Adipose tissue (tissue), 3 donors: ENCODE measurements around the gene TBPL1. TPM values are rescaled to one million over a fixed set of nuclear protein-coding genes. Genes with fewer than 3 reads are reported as not detected.
A peak's percentile ranks its signal among the peaks of the same experiment; 100 is the strongest.
"Not testable (repeated sequence)": the region's sequence is repeated elsewhere in the genome, so short reads cannot be mapped to it uniquely, and the experiment has no call there.

Experiments
- H3K27ac ChIP-seq: one replicate; pipeline ENCODE4 v1.5.1; 2013; ENCODE audit warnings: low read depth, low read length
- WGBS, 3 donors: extraction: QIAGEN DNeasy Blood & Tissue Kit; methylation state at CpG; one replicate each; pipeline ENCODE4 v1.1.7; 2013; 5-methylcytosine and 5-hydroxymethylcytosine counted together
- polyA plus RNA-seq, 3 donors: library from polyadenylated mRNA; stranded (reverse); fragments of 200-250 nt; gene quantifications; one replicate each; pipeline ENCODE4 v1.2.3, GENCODE V29; 2013
- donor health status: healthy with polysubstance abuse.
- donor health status: Bipolar disorder and iron deficiency.
- donor health status: healthy.

The TBPL1 gene
- polyA plus RNA-seq, result 10 to 100 TPM; 13.4 to 30.8 (median 18.5) TPM

DNA sequence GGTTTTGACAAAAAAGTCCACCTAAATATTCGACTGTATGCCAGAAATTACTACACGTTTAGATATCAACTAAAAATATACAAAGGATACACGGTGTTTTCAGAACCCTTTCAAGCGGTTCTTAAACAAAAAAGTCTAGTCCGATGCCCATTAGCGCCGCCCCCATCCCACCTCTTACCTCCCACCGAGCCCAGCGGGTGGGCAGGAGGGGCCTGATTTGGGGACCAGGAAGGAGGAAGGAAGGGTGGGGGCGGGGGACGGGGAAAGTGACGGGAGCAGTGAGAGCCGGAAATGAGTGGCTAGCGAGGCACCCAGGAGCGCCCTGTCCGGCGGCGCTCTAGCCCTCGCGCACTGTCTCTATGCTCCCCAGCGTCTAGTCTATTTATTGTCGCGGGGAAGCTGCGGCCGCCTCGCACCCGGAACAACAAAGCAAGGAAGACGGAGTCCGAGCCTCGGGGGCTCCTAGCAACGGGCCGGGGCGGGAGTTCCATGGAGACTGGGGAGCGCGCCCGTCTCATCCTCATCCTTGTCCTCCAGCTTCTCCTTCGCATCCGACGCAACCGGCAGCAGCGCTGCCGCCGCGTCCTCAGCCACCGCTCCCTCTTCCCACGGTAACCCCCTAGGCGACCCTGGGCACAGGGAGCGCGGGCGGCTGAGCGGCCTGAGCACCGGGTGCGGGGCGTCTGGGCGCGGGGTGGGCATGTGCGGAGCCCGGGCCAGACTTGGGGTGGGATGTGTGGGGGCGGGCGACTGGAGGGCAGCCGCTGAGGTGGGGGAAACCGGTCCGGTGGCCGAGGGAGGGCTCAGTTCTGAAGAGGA is at the start of gene TBPL1:
Gene TBPL1, plus strand, starts transcription at position 410 of the 819 bp plus-strand sequence. CDS start 26,902 bp downstream, outside the sequence.
- WGBS, 3 donors, result 0 to 1% (median 0%) methylated on average over 64 of the region's 64 CpGs
- H3K27ac ChIP-seq, result peak within 1 kb of the TSS; percentile 68

DNA sequence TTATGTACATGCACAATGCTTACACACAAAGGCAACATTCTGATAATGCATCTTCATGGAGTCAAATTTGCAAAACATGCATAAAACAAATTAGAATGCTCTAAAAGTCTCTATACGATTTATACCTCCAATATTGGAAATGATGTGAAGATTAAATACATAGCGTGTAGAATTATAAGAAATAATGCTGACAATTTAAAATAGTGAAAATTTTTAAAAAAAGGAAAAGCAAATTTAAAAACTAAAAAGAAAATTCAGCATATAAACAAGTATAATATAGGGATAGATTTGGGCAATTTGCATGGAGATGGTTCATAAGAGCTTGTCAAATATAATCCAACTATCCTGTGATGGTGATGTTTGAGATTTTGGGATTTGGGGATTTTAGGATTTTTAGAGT is 49.2 kb upstream of the TBPL1 start:
- WGBS, 3 donors, result 89 to 96% (median 93%) methylated on average over 2 of the region's 2 CpGs
- H3K27ac ChIP-seq, result no peak overlapping the region

DNA sequence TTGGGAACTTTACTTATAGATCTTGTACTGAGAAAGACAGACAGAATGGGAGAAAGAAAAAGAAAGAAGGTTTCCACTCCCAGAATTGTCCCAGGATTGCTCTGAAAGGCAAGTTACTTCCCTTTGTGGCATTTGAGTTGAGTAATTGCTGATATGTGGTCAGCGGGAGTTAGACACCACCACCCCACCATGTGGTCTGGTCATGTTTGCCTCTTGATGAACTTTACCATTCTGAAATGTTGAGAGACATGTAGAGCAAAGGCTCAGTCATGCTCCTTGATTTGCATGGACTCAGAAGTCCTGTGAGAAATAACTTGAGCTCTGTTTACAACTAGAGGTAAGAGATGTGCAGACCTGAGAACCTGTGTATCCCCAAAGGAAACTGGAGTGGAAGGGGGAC is 47.0 kb upstream of the TBPL1 start:
- 29 to 60% (median 41%) methylated on average over 1 of the region's 1 CpG for WGBS, 3 donors
- no peak overlapping the region for H3K27ac ChIP-seq

DNA sequence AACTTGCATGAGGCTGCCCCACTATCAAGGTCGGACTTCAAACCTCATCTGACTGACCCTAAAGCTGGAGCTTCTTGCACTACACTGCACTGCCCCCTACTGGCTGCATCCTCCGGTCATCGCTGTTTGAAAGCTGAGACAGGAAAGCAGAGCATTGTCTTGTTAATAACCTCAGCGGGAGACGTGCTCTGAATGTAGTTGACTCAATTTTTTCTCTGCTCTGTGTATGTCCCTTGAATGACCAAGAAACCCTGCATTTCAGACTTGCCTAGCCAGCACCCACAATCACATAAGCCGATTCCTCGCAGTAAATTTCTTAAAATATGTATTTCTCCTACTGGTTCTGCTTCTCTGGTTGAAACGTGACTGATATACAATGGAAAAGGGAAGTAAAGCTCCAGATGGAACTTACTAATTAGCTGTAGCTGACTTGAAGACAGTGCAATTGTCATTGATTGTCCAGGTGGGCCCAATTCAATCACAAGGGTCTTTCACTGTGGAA is 36.3 kb upstream of the TBPL1 start:
- 9 to 14% (median 11%) methylated on average over 8 of the region's 8 CpGs for WGBS, 3 donors
- no peak overlapping the region for H3K27ac ChIP-seq

DNA sequence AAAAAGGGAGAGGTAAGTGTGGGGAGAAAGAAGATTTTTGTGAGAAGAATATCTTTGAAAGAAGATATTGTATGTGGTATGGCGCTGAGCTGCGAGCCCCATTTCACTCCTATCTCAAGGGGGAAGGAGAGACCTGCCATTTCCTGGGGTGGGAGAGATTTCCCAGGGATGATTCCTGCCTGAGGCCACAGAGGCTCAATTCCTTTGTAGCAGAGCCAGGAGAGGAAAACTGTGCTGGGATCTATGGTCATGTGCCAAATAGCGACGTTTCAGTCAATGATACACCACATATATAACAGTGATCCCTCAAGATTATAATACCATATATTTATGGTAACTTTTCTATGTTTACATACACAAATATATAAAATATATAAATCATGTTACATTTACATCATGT is 35.2 kb upstream of the TBPL1 start:
- 81 to 84% (median 82%) methylated on average over 4 of the region's 4 CpGs for WGBS, 3 donors
- no peak overlapping the region for H3K27ac ChIP-seq

DNA sequence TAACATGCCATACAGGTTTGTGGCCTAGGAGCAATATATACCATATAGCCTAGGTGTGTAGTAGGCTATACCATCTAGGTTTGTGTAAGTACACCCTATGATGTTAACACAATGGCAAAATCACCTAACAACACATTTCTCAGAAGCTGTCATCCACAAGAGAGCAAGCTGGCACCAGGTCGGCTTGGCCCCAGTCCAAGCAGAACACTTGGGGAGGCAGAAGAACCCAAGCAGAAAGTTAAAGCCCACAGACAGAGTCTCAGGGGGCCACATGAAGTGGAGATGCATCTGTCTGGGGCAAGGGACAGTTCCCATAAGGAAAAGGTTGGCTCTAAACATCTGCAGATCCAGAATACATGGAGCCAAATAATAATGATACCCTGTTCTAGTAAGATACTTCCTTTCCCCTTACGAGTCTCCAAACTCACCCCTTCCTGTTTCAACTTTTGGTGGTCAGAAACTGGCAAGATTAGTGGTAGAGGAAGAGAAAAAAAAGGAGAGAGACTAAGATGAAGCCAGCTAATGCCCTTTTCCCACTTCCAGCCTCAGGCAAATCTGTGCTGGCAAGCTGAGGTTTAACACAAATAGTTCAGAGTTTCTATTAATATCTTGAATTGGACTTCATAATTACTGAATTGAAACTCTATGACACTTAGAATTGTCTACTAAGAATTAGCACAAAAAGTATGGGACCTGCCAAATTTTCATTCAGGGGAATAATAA is 34.7 kb upstream of the TBPL1 start:
- no peak overlapping the region for H3K27ac ChIP-seq
- WGBS, 3 donors, result 46 to 59% (median 49%) methylated on average over 2 of the region's 2 CpGs

DNA sequence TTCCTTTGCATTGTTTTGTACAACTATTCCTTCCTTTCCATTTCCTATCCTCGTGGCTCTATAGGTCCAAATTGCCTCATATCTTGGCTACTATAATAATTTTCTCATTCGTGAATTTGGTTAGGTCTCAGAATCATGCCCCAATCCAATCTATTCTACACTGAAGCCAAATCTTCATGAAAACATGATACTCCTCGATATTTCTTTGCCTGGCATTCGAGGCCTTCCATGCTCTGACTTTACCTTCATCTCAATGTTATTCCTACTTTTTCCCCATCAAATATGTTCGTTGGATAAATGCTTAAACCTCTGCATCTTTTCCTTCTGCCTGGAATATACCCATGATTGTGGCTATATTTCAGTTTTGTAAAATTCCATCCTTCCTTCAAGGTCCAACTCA is 33.7 kb upstream of the TBPL1 start:
- H3K27ac ChIP-seq, result no peak overlapping the region
- WGBS, 3 donors, result 71 to 83% (median 81%) methylated on average over 5 of the region's 5 CpGs

DNA sequence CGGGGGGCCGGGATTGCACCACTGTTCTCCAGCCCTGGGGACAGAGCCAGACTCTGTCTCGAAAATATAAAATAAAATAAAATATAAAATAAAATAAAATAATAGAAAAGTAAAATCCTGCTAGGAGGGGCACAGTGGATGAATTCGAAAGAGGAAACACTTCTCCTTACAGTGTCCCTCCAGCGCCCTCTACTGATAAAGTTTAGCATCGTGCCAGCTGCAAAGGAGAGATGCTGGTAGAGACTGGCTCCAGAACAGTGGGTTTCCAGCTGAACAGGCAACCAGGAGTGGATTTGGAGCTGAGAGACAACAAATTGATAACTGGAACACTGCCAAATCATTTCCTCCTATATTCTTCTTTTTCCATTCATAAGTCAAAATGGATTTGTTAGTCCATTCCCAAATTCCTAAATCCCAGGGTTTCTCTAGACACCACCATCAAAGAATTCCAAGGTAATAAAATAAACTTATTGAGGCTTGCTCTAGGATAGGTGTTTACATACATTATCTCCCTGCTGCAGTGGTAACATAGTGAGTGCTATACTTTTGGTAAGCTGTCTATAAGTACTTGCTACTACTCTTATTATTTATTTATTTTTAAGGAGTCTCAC is 31.7 kb upstream of the TBPL1 start:
- 16 to 28% (median 20%) methylated on average over 6 of the region's 6 CpGs for WGBS, 3 donors
- H3K27ac ChIP-seq, result no peak overlapping the region

DNA sequence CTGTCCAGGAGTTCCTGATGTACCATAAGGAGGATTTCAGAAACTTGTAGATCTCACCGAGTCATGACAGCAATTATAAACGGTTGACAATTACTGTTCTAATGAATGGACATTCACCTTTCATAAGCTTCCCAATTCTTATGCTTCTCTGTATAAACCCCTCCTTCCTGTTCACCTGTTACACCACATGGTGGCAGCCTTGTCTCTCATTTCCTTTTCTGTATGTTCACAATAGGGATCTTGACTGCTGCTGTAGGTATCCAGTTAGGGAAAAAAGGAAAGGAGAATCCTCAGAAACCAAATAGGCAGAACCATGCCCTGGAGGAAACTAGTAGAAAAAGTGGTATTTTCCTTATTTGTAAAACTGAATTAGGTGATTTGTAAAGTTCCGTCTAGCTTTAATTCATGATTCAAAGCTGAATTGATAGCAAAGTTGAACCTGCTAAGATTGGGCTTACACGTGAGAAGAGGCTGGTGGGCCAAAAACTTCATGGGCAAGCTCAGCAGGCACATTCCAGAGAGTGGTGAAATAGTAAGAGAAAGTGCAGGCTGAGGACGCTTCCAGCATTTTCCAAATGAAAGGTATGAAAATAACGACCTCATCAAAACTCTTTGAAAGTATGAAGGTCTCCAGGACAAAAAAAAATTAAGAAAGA is 29.0 kb upstream of the TBPL1 start:
- WGBS, 3 donors, result 19 to 27% (median 24%) methylated on average over 6 of the region's 6 CpGs
- no peak overlapping the region for H3K27ac ChIP-seq

DNA sequence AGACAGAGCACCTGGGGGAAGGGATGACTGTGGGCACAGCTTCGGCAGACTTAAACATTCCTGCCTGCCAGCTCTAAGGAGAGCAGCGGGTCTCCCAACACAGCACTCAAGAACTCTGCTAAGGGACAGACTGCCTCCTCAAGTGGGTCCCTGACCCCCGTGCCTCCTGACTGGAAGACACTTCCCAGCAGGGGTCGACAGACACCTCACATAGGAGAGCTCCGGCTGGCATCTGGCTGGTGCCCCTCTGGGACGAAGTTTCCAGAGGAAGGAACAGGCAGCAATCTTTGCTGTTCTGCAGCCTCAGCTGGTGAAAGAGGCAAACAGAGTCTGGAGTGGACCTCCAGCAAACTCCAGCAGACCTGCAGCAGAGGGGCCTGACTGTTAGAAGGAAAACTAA is 21.8 kb upstream of the TBPL1 start:
- H3K27ac ChIP-seq, result not testable (repeated sequence)
- WGBS, 3 donors, result 72 to 77% (median 76%) methylated on average over 6 of the region's 6 CpGs

DNA sequence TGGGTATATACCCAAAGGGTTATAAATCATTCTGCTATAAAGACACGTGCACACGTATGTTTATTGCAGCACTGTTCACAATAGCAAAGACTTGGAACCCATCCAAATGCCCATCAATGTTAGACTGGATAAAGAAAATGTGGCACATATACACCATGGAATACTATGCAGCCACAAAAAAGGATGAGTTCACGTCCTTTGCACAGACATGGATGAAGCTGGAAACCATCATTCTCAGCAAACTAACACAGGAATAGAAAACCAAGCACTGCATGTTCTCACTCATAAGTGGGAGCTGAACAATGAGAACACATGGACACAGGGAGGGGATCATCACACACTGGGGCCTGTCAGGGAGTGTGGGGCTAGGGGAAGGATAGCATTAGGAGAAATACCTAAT is 16.7 kb upstream of the TBPL1 start:
- H3K27ac ChIP-seq, result not testable (repeated sequence)
- 87 to 91% (median 91%) methylated on average over 3 of the region's 3 CpGs for WGBS, 3 donors

DNA sequence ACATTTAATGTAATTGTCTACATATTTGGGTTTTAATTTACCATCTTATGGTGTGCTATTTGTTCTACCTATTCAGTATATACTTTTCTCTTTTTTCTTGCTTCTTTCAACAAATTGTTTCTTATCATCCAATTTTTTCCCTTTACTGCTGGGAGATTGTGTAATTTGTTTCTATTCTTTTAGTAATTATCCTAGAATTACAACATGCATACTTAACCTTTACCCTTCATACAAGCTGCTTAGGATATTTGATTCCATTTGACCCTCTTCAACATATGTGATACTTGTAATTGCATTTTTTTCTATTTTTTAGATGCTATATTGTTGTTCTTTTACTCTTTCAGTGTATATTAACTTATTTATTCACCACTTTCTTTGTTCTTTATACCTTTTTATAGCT is 15.1 kb upstream of the TBPL1 start:
- H3K27ac ChIP-seq, result no peak overlapping the region

DNA sequence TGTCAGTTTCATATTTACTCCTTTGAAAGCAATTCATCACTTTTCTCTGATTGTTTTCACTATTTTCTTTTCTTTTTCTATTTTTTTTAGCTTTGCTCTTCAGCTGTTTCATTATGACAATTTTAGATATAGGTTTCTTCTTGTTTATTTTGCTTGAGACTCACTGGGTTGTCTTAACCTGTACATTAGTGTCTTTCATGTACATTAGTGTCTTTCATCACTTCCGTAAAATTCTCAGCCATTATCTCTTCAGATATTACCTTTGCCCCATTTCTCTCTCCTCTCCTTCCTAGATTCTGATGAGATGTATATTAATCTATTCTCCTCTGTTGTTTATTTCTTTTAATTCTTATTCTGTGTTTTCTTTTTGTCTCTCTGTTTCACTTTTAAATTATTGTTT is 14.5 kb upstream of the TBPL1 start:
- no peak overlapping the region for H3K27ac ChIP-seq
- 89 to 100% (median 94%) methylated on average over 1 of the region's 1 CpG for WGBS, 3 donors

DNA sequence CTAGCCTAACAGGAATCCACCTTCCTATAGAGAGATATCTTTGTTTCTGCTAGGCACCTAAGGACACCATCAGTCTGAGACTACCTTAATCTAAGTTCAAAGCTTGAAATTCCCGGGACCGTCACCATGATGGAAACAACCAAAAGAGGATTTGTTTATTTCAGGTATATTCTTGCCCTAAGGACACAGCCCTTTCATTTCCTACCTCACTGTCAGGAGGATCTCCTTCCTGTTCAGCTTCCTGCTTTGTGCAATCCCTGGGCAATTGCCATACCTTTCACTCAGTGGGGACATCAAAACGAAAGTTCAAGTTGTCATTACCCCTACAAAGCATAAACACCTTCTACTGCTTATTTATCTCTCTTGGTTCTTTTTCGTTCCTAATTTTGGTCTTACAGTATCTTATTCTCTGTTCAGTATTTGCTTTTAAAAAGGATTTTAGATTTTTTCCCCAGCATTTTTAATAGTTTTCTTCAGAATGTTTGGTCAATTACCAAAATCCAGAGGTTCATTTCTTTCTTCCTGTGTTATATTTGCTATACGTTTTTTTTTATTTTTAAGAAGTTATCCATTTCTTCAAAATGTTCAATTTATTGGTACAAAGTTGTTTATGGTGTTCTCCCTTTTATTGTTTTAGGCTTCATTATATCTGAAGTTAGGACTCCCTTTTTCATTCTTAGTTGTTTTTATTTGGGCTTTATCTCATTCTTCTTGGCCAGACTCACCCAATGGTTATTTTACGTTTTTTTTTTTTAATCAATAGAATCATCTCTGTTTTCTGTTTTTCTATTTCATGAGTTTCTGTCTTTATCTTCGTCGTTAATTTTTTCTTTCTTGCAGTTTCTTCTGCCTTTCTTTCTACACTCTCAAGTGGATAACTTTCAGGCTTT is 13.0 kb upstream of the TBPL1 start:
- H3K27ac ChIP-seq, result no peak overlapping the region
- WGBS, 3 donors, result 71 to 83% (median 74%) methylated on average over 8 of the region's 8 CpGs

DNA sequence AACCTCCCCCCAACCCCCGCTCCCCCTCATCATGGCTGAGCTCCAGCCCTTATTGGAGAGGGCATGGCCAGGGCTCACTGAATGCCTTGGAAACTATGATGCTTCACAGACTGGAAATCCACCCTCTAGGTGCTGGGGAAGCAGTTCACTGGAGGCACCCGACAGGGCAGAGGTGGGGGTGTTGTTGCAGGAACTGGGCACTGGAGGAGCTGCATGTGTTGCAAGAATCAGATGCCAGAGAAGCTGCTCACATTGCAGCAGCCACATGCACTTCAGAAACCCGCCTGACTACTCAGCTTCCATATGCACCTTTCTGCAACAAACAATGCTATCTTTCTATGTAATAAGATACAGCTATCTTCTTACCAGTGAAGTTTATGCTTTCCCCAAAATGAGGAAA is 7.9 kb upstream of the TBPL1 start:
- no peak overlapping the region for H3K27ac ChIP-seq
- WGBS, 3 donors, result 70 to 88% (median 75%) methylated on average over 3 of the region's 3 CpGs

DNA sequence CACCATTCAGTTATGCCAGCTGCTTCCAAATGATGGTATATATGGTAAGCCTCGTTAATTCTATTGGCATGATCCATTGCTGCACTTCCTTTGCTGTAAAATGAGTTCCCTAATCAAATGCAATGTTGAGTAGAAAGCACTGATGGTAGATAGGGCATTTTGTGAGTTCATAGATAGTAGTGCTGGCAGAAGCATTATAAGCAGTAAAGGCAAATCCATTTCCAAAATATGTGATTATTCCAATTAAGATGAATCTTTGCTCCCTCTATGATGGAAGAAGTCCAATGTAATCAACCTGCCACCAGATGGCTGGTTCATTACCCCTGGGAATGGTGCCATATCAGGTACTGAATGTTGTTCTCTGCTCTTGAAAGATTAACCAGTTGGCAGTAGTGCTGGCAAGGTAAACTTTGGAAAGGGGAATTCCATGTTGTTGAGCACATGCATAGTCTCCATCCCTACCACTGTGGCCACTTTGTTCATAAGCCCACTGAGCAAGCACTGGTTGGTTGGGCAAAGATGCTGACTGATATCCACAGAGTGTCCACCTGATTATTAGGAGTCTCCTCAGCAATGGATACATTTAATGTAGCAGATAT is 5.6 kb upstream of the TBPL1 start:
- WGBS, 3 donors, result 36 to 81% (median 75%) methylated on average over 1 of the region's 1 CpG
- H3K27ac ChIP-seq, result no peak overlapping the region

DNA sequence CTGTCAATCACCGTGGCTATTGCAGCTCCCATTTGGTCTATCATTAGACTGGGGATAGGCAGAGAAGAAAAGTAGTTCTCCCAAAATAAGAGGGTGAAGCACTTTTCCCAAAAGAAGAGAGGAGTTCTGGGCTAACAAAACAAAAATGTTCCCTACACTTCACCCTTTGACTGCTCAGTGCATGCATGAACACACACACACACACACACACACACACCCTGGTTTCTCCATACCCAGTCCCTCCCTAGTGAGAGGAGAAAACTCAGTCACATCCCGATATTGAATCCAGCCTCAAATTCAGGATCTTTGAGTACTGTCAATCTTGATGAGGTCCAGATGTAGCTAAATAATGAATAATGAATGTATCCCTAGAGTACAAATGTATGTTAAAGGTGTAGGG is 4.6 kb upstream of the TBPL1 start:
- 91 to 98% (median 93%) methylated on average over 1 to 2 of the region's 2 CpGs for WGBS, 3 donors
- no peak overlapping the region for H3K27ac ChIP-seq

DNA sequence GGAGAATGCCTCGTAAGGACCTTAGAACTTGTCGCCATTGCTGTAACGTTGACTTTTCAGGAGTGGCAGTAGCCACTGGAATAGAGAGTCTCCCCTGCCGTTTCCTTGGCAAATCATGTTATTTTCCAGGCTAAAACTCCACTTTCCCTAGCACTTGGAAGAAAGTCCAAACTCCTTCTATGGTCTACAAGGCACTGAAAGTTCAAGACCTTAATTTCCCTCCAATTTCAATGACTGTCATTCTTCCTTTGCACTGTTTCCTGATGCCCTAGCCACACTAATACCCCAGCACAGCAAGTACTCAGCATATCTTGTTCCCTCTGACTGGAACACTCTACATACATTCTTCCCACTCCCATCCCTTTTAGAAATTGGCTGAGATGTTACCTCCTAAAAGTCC is 1.8 kb upstream of the TBPL1 start:
- H3K27ac ChIP-seq, result no peak overlapping the region
- WGBS, 3 donors, result 81 to 83% (median 83%) methylated on average over 4 of the region's 4 CpGs
